ENCODE measurements around the gene CENPVL2.
"Not testable (repeated sequence)": the region's sequence is repeated elsewhere in the genome, so short reads cannot be mapped to it uniquely, and the experiment has no call there.

The CENPVL2 gene

GRCh38 chrX:51682720-51683062 is at the start of gene CENPVL2:
CENPVL2 (minus strand) TSS chrX:51682831; CDS start chrX:51682831, 0 bp downstream.
- not testable (repeated sequence) for FAIRE-seq; DNase-seq (ENCODE audit: insufficient read length, low spot score)

GRCh38 chrX:51728202-51728601 is 45.6 kb upstream of the CENPVL2 start:
- FAIRE-seq (no peak), DNase-seq (ENCODE audit: insufficient read length, low spot score) (no peak)

- not testable (repeated sequence) for FAIRE-seq
Measured at GRCh38 chrX:51712943-51713647, 30.5 kb upstream of the CENPVL2 start.

DNA sequence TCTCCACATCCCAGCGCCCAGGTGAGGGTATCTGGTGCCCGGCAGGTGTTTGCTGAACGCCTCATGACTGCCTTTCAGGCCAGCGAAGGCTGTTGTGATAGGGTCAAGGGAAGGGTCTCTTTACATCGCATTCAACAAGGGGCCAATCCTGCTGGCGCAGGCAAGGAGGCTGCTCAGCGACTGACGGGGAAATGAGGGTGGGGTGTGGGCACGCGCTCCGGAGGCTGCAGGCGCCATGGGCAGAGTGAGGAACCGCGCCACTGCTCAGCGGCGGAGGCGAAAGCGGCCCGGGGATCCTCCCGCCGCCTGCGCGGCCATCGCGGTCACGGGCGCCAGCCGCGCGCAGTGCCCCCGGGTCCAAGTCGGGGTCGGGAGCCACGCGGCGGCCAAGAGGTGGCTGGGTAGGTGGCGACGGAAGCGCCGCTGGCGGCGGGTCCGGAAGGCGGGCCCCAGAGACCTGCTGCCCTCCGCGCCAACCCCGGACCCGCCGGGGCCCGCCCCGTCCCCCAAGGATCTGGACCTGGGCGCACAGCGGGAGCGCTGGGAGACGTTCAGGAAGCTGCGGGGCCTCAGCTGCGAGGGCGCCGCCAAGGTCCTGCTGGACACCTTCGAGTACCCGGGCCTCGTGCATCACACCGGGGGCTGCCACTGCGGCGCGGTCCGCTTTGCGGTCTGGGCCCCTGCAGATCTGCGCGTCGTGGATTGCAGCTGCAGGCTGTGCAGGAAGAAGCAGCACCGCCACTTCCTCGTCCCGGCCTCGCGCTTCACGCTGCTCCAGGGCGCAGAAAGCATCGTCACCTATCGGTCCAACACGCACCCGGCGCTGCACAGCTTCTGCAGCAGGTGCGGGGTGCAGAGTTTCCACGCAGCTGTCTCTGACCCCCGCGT is 27.9 kb upstream of the CENPVL2 start, which contains the start of gene CENPVL1:
Gene CENPVL1 (plus strand): TSS at position 236 of the 888 bp plus-strand sequence. CDS start 0 bp downstream, at position 236.
- FAIRE-seq = not testable (repeated sequence)

More at GRCh38 chrX:51712943-51713647, 30.5 kb upstream of the CENPVL2 start:
- not testable (repeated sequence) for DNase-seq (ENCODE audit: insufficient read length, low spot score)

GRCh38 chrX:51697397-51697796 is 14.8 kb upstream of the CENPVL2 start:
- no peak for FAIRE-seq
- no peak for DNase-seq (ENCODE audit: insufficient read length, low spot score)

More for the DNA sequence above, 27.9 kb upstream of the CENPVL2 start, which contains the start of gene CENPVL1:
- not testable (repeated sequence) for DNase-seq (ENCODE audit: insufficient read length, low spot score)

GRCh38 chrX:51694254-51694653 is 11.6 kb upstream of the CENPVL2 start:
- DNase-seq (ENCODE audit: insufficient read length, low spot score) (no peak), FAIRE-seq (no peak)

DNA sequence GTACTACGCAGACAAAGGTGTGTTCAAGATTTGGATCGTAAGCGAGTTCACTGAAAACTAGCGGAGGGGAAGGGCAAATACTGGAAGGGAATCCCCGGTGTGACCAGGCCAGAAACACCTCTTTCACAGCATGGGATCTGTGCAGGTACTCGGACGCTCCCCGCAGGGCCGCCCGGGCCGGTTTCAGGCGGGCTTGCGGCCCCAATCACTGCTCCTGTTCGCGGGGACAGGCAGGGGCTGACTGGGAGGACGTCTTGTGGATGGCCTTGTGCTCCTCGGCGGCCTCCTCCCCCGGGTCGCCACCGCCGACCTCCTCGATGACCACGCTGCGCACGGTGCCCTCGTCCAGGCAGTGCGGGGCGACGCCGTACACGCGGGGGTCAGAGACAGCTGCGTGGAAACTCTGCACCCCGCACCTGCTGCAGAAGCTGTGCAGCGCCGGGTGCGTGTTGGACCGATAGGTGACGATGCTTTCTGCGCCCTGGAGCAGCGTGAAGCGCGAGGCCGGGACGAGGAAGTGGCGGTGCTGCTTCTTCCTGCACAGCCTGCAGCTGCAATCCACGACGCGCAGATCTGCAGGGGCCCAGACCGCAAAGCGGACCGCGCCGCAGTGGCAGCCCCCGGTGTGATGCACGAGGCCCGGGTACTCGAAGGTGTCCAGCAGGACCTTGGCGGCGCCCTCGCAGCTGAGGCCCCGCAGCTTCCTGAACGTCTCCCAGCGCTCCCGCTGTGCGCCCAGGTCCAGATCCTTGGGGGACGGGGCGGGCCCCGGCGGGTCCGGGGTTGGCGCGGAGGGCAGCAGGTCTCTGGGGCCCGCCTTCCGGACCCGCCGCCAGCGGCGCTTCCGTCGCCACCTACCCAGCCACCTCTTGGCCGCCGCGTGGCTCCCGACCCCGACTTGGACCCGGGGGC is 567 bp downstream of the CENPVL2 start:
- not testable (repeated sequence) for DNase-seq (ENCODE audit: insufficient read length, low spot score); FAIRE-seq

DNA sequence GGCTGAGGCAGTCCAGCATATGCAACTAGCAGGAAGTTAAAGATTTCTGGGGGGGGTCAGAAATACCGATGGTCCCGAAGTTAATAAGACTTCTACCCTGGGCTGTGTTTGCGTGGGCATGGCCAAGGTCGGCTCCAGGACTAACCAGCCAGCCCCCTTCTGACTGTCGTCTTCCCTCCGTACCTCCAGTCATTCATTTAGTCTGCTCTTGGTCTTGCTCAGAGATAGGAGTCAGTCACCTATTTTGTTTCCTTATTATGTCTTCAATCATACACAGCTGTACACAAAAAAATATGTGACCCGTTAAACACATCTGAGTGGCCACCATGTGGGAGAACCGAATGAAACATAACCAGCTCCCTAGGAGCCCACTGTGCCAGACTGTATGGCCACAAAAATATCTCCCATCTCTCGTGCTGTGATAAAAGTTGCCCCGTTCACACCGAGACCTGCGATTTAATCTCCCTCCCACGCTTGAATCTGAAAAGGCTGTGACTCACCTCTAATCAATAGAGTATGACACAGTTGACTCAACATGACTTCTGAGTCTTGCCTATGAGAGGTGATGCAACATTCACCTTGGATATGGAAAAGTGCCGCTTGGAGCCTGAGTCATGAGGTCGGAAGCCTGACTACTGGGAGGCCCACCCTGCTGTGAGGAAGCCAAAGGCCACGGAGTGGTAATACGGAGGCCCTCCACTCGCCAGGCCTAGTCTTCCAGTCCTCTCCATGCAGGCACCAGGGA is 2.8 kb downstream of the CENPVL2 start:
- FAIRE-seq; DNase-seq (ENCODE audit: insufficient read length, low spot score): not testable (repeated sequence)

GRCh38 chrX:51665981-51666380 is 16.6 kb downstream of the CENPVL2 start:
- FAIRE-seq = no peak
- DNase-seq (ENCODE audit: insufficient read length, low spot score) = no peak

DNA sequence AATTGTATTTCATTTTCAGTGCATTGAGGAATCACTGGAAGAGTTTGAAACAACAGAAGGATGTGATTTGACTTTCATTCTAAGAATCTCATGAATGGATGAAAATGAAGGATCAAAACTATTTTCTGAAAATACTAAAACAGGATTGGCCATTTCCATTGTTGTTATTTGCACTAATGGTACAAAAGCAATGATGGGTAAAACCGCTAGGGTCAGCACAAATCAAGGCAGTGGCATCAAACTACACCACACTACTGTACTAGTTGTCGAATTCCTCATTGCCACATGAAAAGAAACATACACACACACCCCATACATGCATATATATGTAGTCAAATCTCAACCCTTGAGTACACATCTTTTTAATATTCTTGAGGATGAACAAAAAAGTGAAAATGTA is 39.3 kb downstream of the CENPVL2 start:
- peak; percentile 59 for FAIRE-seq

GRCh38 chrX:51641421-51642021 is 41.1 kb downstream of the CENPVL2 start:
- FAIRE-seq = no peak
- no peak for DNase-seq (ENCODE audit: insufficient read length, low spot score)

More for the DNA sequence above, 39.3 kb downstream of the CENPVL2 start:
- DNase-seq (ENCODE audit: insufficient read length, low spot score) = no peak

GRCh38 chrX:51636511-51636910 is 46.1 kb downstream of the CENPVL2 start:
- not testable (repeated sequence) for FAIRE-seq; DNase-seq (ENCODE audit: insufficient read length, low spot score)

Data from GM19239 (cell line).